ENCODE results near the gene CST3.

- TF ChIP-seq CTCF (IDR thresholded peaks at IDR 0.05) (no peak), POLR2A (IDR thresholded peaks at IDR 0.05) (no peak), EP300 (IDR thresholded peaks at IDR 0.05) (no peak)
Measured at GRCh38 chr20:23645575-23645974, 7.8 kb upstream of the CST3 start.
